ENCODE results near the gene KRTAP4-8.

DNA sequence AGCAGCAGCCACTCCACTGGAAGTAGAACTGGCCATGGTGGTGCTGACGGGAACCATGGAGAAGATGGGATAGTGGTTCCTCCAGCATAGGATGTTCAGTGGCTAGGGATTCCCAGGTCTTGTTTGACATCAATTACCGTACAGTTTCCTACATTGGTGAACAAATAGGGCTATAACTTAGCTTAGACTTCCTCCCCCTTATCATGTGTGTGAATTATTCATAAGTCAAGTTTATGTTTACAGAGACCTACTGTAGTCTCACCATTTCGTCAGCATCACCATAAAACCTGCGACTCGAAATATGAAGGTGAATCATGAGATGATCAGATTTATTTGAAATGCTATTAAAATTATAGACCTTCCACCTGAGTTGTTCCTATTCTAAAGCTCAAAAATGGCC lies 39.2 kb downstream of the KRTAP4-8 start:
- TF ChIP-seq, protein P1, sequence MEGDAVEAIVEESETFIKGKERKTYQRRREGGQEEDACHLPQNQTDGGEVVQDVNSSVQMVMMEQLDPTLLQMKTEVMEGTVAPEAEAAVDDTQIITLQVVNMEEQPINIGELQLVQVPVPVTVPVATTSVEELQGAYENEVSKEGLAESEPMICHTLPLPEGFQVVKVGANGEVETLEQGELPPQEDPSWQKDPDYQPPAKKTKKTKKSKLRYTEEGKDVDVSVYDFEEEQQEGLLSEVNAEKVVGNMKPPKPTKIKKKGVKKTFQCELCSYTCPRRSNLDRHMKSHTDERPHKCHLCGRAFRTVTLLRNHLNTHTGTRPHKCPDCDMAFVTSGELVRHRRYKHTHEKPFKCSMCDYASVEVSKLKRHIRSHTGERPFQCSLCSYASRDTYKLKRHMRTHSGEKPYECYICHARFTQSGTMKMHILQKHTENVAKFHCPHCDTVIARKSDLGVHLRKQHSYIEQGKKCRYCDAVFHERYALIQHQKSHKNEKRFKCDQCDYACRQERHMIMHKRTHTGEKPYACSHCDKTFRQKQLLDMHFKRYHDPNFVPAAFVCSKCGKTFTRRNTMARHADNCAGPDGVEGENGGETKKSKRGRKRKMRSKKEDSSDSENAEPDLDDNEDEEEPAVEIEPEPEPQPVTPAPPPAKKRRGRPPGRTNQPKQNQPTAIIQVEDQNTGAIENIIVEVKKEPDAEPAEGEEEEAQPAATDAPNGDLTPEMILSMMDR (IDR thresholded peaks at IDR 0.05): no peak
- no peak for TF ChIP-seq POLR2A (IDR thresholded peaks at IDR 0.05)
